ENCODE results near the gene C22orf15.

DNA sequence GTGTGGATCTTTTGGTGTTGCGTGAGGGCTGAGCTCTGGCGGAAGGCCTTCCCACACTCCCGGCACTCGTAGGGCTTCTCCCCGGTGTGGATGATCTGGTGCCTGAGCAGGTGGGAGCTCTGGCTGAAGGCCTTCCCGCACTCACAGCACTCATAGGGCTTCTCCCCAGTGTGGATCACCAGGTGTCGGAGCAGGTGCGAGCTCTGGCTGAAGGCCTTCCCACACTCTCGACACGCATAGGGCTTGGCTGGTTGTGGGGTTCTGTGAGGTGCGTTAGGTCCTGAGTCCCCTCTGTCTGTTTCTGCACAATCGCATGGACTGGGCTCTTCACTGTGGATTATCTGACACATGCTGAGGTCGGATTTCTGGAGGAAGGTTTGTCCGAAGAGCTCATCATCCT is 18.3 kb upstream of the C22orf15 start:
- TF ChIP-seq, protein P1, sequence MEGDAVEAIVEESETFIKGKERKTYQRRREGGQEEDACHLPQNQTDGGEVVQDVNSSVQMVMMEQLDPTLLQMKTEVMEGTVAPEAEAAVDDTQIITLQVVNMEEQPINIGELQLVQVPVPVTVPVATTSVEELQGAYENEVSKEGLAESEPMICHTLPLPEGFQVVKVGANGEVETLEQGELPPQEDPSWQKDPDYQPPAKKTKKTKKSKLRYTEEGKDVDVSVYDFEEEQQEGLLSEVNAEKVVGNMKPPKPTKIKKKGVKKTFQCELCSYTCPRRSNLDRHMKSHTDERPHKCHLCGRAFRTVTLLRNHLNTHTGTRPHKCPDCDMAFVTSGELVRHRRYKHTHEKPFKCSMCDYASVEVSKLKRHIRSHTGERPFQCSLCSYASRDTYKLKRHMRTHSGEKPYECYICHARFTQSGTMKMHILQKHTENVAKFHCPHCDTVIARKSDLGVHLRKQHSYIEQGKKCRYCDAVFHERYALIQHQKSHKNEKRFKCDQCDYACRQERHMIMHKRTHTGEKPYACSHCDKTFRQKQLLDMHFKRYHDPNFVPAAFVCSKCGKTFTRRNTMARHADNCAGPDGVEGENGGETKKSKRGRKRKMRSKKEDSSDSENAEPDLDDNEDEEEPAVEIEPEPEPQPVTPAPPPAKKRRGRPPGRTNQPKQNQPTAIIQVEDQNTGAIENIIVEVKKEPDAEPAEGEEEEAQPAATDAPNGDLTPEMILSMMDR (conservative IDR thresholded peaks at IDR 0.05): no peak
- no peak for TF ChIP-seq EZH2 (IDR thresholded peaks at IDR 0.05; ENCODE audit: low read depth)
